ENCODE measurements around the gene MYH14.

MYH14 gene

GRCh38 chr19:50290011-50290410 is 86.6 kb downstream of the MYH14 start:
- no peak for DNase-seq (ENCODE audit: low read depth in 2 of 2)

GRCh38 chr19:50290775-50291174 is 87.4 kb downstream of the MYH14 start:
- DNase-seq (ENCODE audit: low read depth in 2 of 2): no peak

- no peak for DNase-seq (ENCODE audit: low read depth in 2 of 2)
These were observed 88.9 kb downstream of the MYH14 start for GRCh38 chr19:50292216-50292827.

- no peak for DNase-seq (ENCODE audit: low read depth in 2 of 2)
These were observed 90.0 kb downstream of the MYH14 start for GRCh38 chr19:50293263-50294004.

- DNase-seq (ENCODE audit: low read depth in 2 of 2): no peak
These were observed 96.6 kb downstream of the MYH14 start for GRCh38 chr19:50300051-50300450.

- no peak for DNase-seq (ENCODE audit: low read depth in 2 of 2)
These were observed 97.6 kb downstream of the MYH14 start for GRCh38 chr19:50300814-50301606.

GRCh38 chr19:50301607-50301971 is 98.2 kb downstream of the MYH14 start:
- no peak for DNase-seq (ENCODE audit: low read depth in 2 of 2)

GRCh38 chr19:50303558-50303957 is 100.1 kb downstream of the MYH14 start:
- no peak for DNase-seq (ENCODE audit: low read depth in 2 of 2)

- DNase-seq (ENCODE audit: low read depth in 2 of 2): no peak
These were observed 105.6 kb downstream of the MYH14 start for GRCh38 chr19:50308991-50309390.

GRCh38 chr19:50309396-50310125 is 106.1 kb downstream of the MYH14 start:
- no peak for DNase-seq (ENCODE audit: low read depth in 2 of 2)

- no peak for DNase-seq (ENCODE audit: low read depth in 2 of 2)
These were observed 107.5 kb downstream of the MYH14 start for GRCh38 chr19:50310759-50311465.

GRCh38 chr19:50311723-50312635 is 108.6 kb downstream of the MYH14 start:
- no peak for DNase-seq (ENCODE audit: low read depth in 2 of 2)

GRCh38 chr19:50312967-50313811 is 109.8 kb downstream of the MYH14 start:
- DNase-seq (ENCODE audit: low read depth in 2 of 2): no peak

GRCh38 chr19:50313812-50314536 is 110.6 kb downstream of the MYH14 start:
- DNase-seq (ENCODE audit: low read depth in 2 of 2): no peak

GRCh38 chr19:50314724-50315708 is 111.6 kb downstream of the MYH14 start:
- no peak for DNase-seq (ENCODE audit: low read depth in 2 of 2)

GRCh38 chr19:50315773-50316448 is 112.5 kb downstream of the MYH14 start:
- DNase-seq (ENCODE audit: low read depth in 2 of 2): no peak

GRCh38 chr19:50317115-50317514 is 113.7 kb downstream of the MYH14 start:
- no peak for DNase-seq (ENCODE audit: low read depth in 2 of 2)
